Measurements from ENCODE around the gene TFCP2L1.

GRCh38 chr2:121209014-121209610 lies 75.9 kb downstream of the TFCP2L1 start:
- TF ChIP-seq EZH2 (IDR thresholded peaks at IDR 0.05; ENCODE audit: low read length, missing control alignments) (no peak), CTCF (conservative IDR thresholded peaks at IDR 0.05 in 1 of 2, IDR thresholded peaks at IDR 0.05 in 1 of 2; ENCODE audit: low read depth in 1 of 2, low read length in 2 of 2) (no peak)

All from fibroblast of lung (primary cell).